GM12878 (cell line): ENCODE measurements around the gene EMP1. TPM values are rescaled to one million over a fixed set of nuclear protein-coding genes. Genes with fewer than 3 reads are reported as not detected.

Experiments
- ATAC-seq: fragments of 200-7000 bp; cut with Tn5 transposase; 3 replicates; pipeline ENCODE4 v1.9.1; 2020; ENCODE audit warnings: mild to moderate bottlenecking, moderate library complexity
- BruUV-seq: library from RNA; stranded (reverse); fragments of 400-500 nt; replicated peaks from 2 replicates; lab custom pipeline; 2021; lab: Mats Ljungman, UMichigan
- CTCF ChIA-PET: fragments of 300-600 bp; sonication (Branson Sonifier 250); formaldehyde crosslinking; extraction: SDS; loops from one replicate; lab custom pipeline; 2021; ENCODE audit warnings: inconsistent platforms; lab: Yijun Ruan, JAX
- POLR2A ChIA-PET: fragments of 350-600 bp; formaldehyde crosslinking; extraction: SDS; loops from one replicate; lab custom pipeline; 2021; ENCODE audit warnings: inconsistent platforms; lab: Charles Lee
- RAD21 ChIA-PET: fragments of 300-600 bp; sonication (Branson Sonifier 250); formaldehyde crosslinking; loops from one replicate; lab custom pipeline; 2023; ENCODE audit warnings: antibody characterized with exemption; ENCODE audit not compliant: unreplicated experiment; lab: Charles Lee
- SMC1A ChIA-PET: fragments of 300-600 bp; sonication (Branson Sonifier 250); formaldehyde crosslinking; loops from one replicate; lab custom pipeline; 2023; ENCODE audit not compliant: unreplicated experiment, uncharacterized antibody; lab: Charles Lee
- DNase-seq: peaks from one replicate; pipeline ENCODE4 v3.0.0-alpha.2; 2011; ENCODE audit warnings: low read depth, low spot score
- FAIRE-seq: peaks from 3 replicates; lab custom pipeline; 2011; peaks lifted over from hg19 to GRCh38; lab: Jason Lieb, UNC
- H2AFZ ChIP-seq: 2 replicates; pipeline ENCODE4 v1.6.0; 2011; ENCODE audit warnings: low read depth, low read length, control low read depth; ENCODE audit not compliant: control insufficient read depth
- H3K27ac ChIP-seq: 2 replicates; pipeline ENCODE4 v1.5.1; 2011; ENCODE audit warnings: control low read depth; ENCODE audit not compliant: control insufficient read depth, insufficient read depth
- H3K27me3 ChIP-seq, 2 experiments: replicated peaks in 1 of 2; 2 replicates each; pipeline versions ENCODE4 v1.6.0 to v1.6.1; 2011; ENCODE audit warnings: low read length in 1 of 2; ENCODE audit not compliant: control insufficient read depth in 2 of 2, insufficient read depth in 2 of 2
- H3K36me3 ChIP-seq, 2 experiments: 2 replicates each; pipeline ENCODE4 v1.5.1; 2011; ENCODE audit warnings: low read length in 1 of 2; ENCODE audit not compliant: control insufficient read depth in 2 of 2, insufficient read depth in 2 of 2
- H3K4me1 ChIP-seq: 2 replicates; pipeline ENCODE4 v1.6.1; 2011; ENCODE audit warnings: mild to moderate bottlenecking, low read length, moderate library complexity, mixed read lengths; ENCODE audit not compliant: control insufficient read depth, insufficient read depth
- H3K4me2 ChIP-seq: 2 replicates; pipeline ENCODE4 v1.6.0; 2011; ENCODE audit warnings: control low read depth; ENCODE audit not compliant: control insufficient read depth, insufficient read depth
- H3K4me3 ChIP-seq: fragments of 200-600 bp; sonication (generic); 2 replicates; pipeline ENCODE4 v1.5.1; 2016
- H3K79me2 ChIP-seq: 2 replicates; pipeline ENCODE4 v1.6.0; 2011; ENCODE audit warnings: low read length; ENCODE audit not compliant: control insufficient read depth, insufficient read depth
- H3K9ac ChIP-seq: 2 replicates; pipeline ENCODE4 v1.8.0; 2011; ENCODE audit warnings: low read length, control low read depth, mixed read lengths; ENCODE audit not compliant: control insufficient read depth, insufficient read depth
- H3K9me3 ChIP-seq: replicated peaks from 3 replicates; pipeline ENCODE4 v1.5.1; 2011; ENCODE audit warnings: mild to moderate bottlenecking, low read length; ENCODE audit not compliant: control insufficient read depth, insufficient read depth
- H4K20me1 ChIP-seq: 2 replicates; pipeline ENCODE4 v1.6.0; 2011; ENCODE audit not compliant: control insufficient read depth, insufficient read depth
- CHD1 ChIP-seq: IDR thresholded peaks from 2 replicates; pipeline ENCODE4 v1.6.1; 2012; ENCODE audit warnings: low read depth, low read length, improper control_type of control experiment
- HDAC2 ChIP-seq: fragments of 200-600 bp; sonication (generic); IDR thresholded peaks from 2 replicates; pipeline ENCODE4 v1.6.1; 2017
- NFIC ChIP-seq: IDR thresholded peaks from 2 replicates; pipeline ENCODE4 v1.6.1; 2012; ENCODE audit warnings: low read depth, mild to moderate bottlenecking, inconsistent platforms, low read length, moderate library complexity
- POU2F2 ChIP-seq: IDR thresholded peaks from 3 replicates; pipeline ENCODE4 v1.6.1; 2011; ENCODE audit warnings: low read depth, mild to moderate bottlenecking, low read length, borderline replicate concordance
- TARDBP ChIP-seq: IDR thresholded peaks from 2 replicates; pipeline ENCODE4 v1.6.1; 2016; ENCODE audit warnings: borderline replicate concordance
- YBX1 ChIP-seq: fragments of 450-650 bp; IDR thresholded peaks from 2 replicates; pipeline ENCODE4 v1.6.1; 2016; ENCODE audit warnings: antibody characterized with exemption
- ZNF217 ChIP-seq: fragments of 450-650 bp; IDR thresholded peaks from 2 replicates; pipeline ENCODE4 v1.6.1; 2017; ENCODE audit warnings: antibody characterized with exemption, mild to moderate bottlenecking
- ZNF24 ChIP-seq: fragments of 450-650 bp; IDR thresholded peaks from 2 replicates; pipeline ENCODE4 v1.6.1; 2017; ENCODE audit warnings: antibody characterized with exemption, mild to moderate bottlenecking
- ZNF384 ChIP-seq: IDR thresholded peaks from 2 replicates; pipeline ENCODE4 v1.6.1; 2012; ENCODE audit warnings: low read depth, mild to moderate bottlenecking, low read length, improper control_type of control experiment, borderline replicate concordance
- WGBS: methylation state at CpG from one replicate; pipeline ENCODE4 v1.1.6; 2016; ENCODE audit warnings: low lambda C conversion rate; ENCODE audit not compliant: insufficient replicate concordance, insufficient coverage; ENCODE audit errors: missing lambda C conversion rate; 5-methylcytosine and 5-hydroxymethylcytosine counted together
- in situ Hi-C: fragments of 300-500 bp; cut with MboI; formaldehyde crosslinking; loops from 9 replicates; pipeline ENCODE4 v1.14.3; 2018; ENCODE audit warnings: mixed read lengths
- intact Hi-C: fragments of 100-400 bp; cut with micrococcal nuclease; formaldehyde crosslinking; loops from one replicate; pipeline ENCODE4 v1.14.2; 2022; ENCODE audit not compliant: unreplicated experiment
- polyA plus RNA-seq, 11 experiments: library from polyadenylated mRNA; depleted of rRNA in 4 of 11; unstranded in 6 of 11; stranded (reverse) in 5 of 11; fragments of >200 nt; fragmentation: Nextera tagmentation in 4 of 11; fragmentation: Illumina TruSeq in 1 of 11; extraction: Ambion mirVana in 4 of 11; extraction: Trizol in 1 of 11; gene quantifications; 1 replicate in 1 of 11; 2 replicates in 10 of 11; pipeline versions ENCODE4 v1.2.1 to v1.2.3, GENCODE V29; 2011 to 2016; ENCODE audit warnings: inconsistent platforms in 2 of 11, missing spikeins in 2 of 11, low read depth in 1 of 11
- total RNA-seq, 4 experiments: library from RNA; depleted of rRNA in 3 of 4; stranded (reverse); fragments of >200 nt in 3 of 4; fragmentation: Illumina TruSeq in 1 of 4; extraction: Trizol in 1 of 4; gene quantifications; 2 replicates each; pipeline versions ENCODE4 v1.2.1 to v1.2.3, GENCODE V29; 2013 to 2021

EMP1 gene
- total and polyA plus RNA-seq, 10 of the 15 experiments (the other 5 are each of a cell fraction or from before 2014, with no cell fraction given), result 0.09 to 0.90 (median 0.25) TPM; not detected in 1

- no peak for TF ChIP-seq ZNF384
- TF ChIP-seq ZNF217, result no peak
- TF ChIP-seq ZNF24, result no peak
- no peak for TF ChIP-seq POU2F2
- no peak for TF ChIP-seq CHD1
- no peak for TF ChIP-seq YBX1
Observed at GRCh38 chr12:13192719-13193118, 3.8 kb upstream of the EMP1 start (continued).

DNA sequence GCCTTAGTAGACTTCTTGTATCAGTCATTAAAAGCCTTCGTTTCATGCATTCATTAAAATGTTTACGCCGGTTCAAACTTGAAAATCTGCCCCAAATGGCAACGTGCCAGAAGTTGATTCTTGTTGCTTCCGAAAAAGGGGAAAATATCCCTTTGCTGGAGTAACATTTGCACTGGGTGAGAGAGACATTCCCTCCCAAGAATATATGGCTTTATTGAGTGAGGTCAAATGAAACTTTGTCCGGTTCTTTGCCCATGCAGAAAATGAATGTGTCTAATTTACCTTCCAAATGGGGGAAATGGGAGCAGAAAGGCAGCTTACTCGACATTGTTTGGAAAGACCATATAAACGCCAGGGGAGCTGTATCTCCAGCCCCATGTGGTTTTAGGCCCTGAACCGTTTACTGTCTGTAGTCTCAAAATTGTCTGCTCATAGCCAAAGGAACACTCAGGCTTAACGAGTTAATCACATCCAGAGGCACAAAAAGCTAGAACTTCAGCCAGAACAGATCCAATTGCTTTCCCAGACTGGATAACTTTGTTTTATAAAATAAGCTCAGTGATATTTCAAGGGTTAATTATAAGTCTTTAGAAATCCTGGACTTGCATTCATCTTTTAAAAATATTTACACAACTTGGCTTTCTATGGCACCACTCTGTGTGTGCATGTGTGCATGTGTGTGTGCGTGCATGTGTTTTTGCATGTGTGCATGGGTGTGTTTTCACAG, 2.9 kb upstream of the EMP1 start:
- Histone ChIP-seq H3K27me3 (peaks cover 0 to 5% of the 10 kb centered on the region in 2 experiments; a peak in 3 of 4 replicates), H4K20me1 (no peaks in the 10 kb centered on the region), H3K9ac (no peak overlapping the region), H3K4me3 (no peak overlapping the region), H3K27ac (no peak overlapping the region), H3K4me1 (no peaks in the 10 kb centered on the region), H3K79me2 (no peaks in the 10 kb centered on the region), H3K4me2 (no peak overlapping the region), H3K36me3 (no peaks in the 10 kb centered on the region), H3K9me3 (no peaks in the 10 kb centered on the region), H2AFZ (no peak overlapping the region)
- ATAC-seq, result no peak
- ChIA-PET SMC1A (no interaction called here), RAD21 (no interaction called here), CTCF (interaction anchor here (0.6 to 1.4 kb wide), 2 partner anchors 20 to 1241 kb away, joined by 3 to 4 read pairs; no protein-coding TSS in a partner anchor), POLR2A (no interaction called here)
- no peak for DNase-seq
- no TSS peak for BruUV-seq
- intact Hi-C loops, result no loop called here
- in situ Hi-C loops, result no loop called here
- WGBS, result 39% methylated on average over 11 of the region's 11 CpGs
- no peak for FAIRE-seq
- TF ChIP-seq TARDBP, result no peak
- no peak for TF ChIP-seq NFIC
- TF ChIP-seq HDAC2, result no peak
